Mesendoderm (in vitro differentiated cells): Measurements from ENCODE around the gene FBXO40.

Experiments
- DNase-seq: peaks from one replicate; pipeline ENCODE4 v3.0.0; 2013
- H2AK5ac ChIP-seq: 2 replicates; pipeline ENCODE4 v1.6.1; 2013; ENCODE audit warnings: low read length, inconsistent platforms
- H2BK120ac ChIP-seq: 2 replicates; pipeline ENCODE4 v1.6.1; 2013; ENCODE audit warnings: low read depth, mild to moderate bottlenecking, low read length, moderate library complexity, mixed read lengths
- H2BK15ac ChIP-seq: replicated peaks from 2 replicates; pipeline ENCODE4 v1.6.1; 2013; ENCODE audit warnings: low read depth, mild to moderate bottlenecking, moderate library complexity
- H2BK5ac ChIP-seq: 2 replicates; pipeline ENCODE4 v1.6.1; 2013; ENCODE audit warnings: low read length, inconsistent platforms
- H3K18ac ChIP-seq: 2 replicates; pipeline ENCODE4 v1.6.1; 2013; ENCODE audit warnings: mild to moderate bottlenecking, low read length, mixed read lengths
- H3K23ac ChIP-seq: one replicate; pipeline ENCODE4 v1.6.1; 2013; ENCODE audit warnings: low read length
- H3K27ac ChIP-seq: 2 replicates; pipeline ENCODE4 v1.5.1; 2013; ENCODE audit warnings: low read depth, mild to moderate bottlenecking, inconsistent platforms, low read length, moderate library complexity
- H3K27me3 ChIP-seq: 2 replicates; pipeline ENCODE4 v1.6.1; 2013; ENCODE audit warnings: low read length, control low read depth, mild to moderate bottlenecking, inconsistent platforms; ENCODE audit not compliant: insufficient read depth, poor library complexity
- H3K36me3 ChIP-seq: 2 replicates; pipeline ENCODE4 v1.6.1; 2013; ENCODE audit warnings: low read length, inconsistent platforms; ENCODE audit not compliant: control insufficient read depth, insufficient read depth
- H3K4ac ChIP-seq: one replicate; pipeline ENCODE4 v1.6.1; 2013; ENCODE audit warnings: low read depth, mild to moderate bottlenecking, low read length, moderate library complexity
- H3K4me1 ChIP-seq: 2 replicates; pipeline ENCODE4 v1.6.1; 2013; ENCODE audit warnings: low read depth, low read length, inconsistent platforms; ENCODE audit not compliant: control insufficient read depth
- H3K4me2 ChIP-seq: 2 replicates; pipeline ENCODE4 v1.6.1; 2013; ENCODE audit warnings: low read length
- H3K4me3 ChIP-seq: 2 replicates; pipeline ENCODE4 v1.5.1; 2013; ENCODE audit warnings: mild to moderate bottlenecking, low read length
- H3K56ac ChIP-seq: one replicate; pipeline ENCODE4 v1.6.1; 2013; ENCODE audit warnings: low read length
- H3K79me1 ChIP-seq: 2 replicates; pipeline ENCODE4 v1.6.1; 2013; ENCODE audit warnings: low read length, inconsistent platforms
- H3K79me2 ChIP-seq: 2 replicates; pipeline ENCODE4 v1.6.1; 2013; ENCODE audit warnings: mild to moderate bottlenecking, low read length; ENCODE audit not compliant: control insufficient read depth, insufficient read depth
- H3K9ac ChIP-seq: 2 replicates; pipeline ENCODE4 v1.6.1; 2013; ENCODE audit warnings: low read length, inconsistent platforms
- H4K5ac ChIP-seq: one replicate; pipeline ENCODE4 v1.6.1; 2013; ENCODE audit warnings: low read length
- H4K8ac ChIP-seq: one replicate; pipeline ENCODE4 v1.6.1; 2013; ENCODE audit warnings: low read depth, mild to moderate bottlenecking, control low read depth, low read length, moderate library complexity
- WGBS: extraction: QIAGEN DNeasy Blood & Tissue Kit; methylation state at CpG from one replicate; pipeline ENCODE4 v1.1.7; 2013; ENCODE audit warnings: low lambda C conversion rate, missing lambda C conversion rate; ENCODE audit not compliant: insufficient coverage; ENCODE audit errors: extremely low coverage; 5-methylcytosine and 5-hydroxymethylcytosine counted together

Gene FBXO40

GRCh38 chr3:121601212-121601812, 8.1 kb downstream of the FBXO40 start:
- Histone ChIP-seq H3K4me3 (no peak overlapping the region), H3K56ac (no peak overlapping the region), H2BK5ac (no peak overlapping the region), H4K8ac (no peak overlapping the region), H3K4me1 (no peaks in the 10 kb centered on the region), H3K9ac (no peak overlapping the region), H3K4ac (no peak overlapping the region), H3K27me3 (no peaks in the 10 kb centered on the region), H2BK15ac (no peak overlapping the region), H3K23ac (no peak overlapping the region), H2BK120ac (no peak overlapping the region), H3K18ac (no peak overlapping the region), H3K36me3 (no peaks in the 10 kb centered on the region), H3K79me1 (no peaks in the 10 kb centered on the region), H4K5ac (no peak overlapping the region), H2AK5ac (no peak overlapping the region), H3K4me2 (no peak overlapping the region), H3K27ac (no peak overlapping the region), H3K79me2 (no peaks in the 10 kb centered on the region)
- no peak for DNase-seq
- WGBS: no CpG with 5 or more reads among the region's 4 CpGs

GRCh38 chr3:121604759-121605158, 11.6 kb downstream of the FBXO40 start:
- Histone ChIP-seq H2AK5ac (no peak overlapping the region), H3K4me2 (no peak overlapping the region), H3K27ac (no peak overlapping the region), H3K9ac (no peak overlapping the region), H3K18ac (no peak overlapping the region), H4K5ac (no peak overlapping the region), H3K4ac (no peak overlapping the region), H3K36me3 (no peaks in the 10 kb centered on the region), H3K79me2 (no peaks in the 10 kb centered on the region), H3K79me1 (no peaks in the 10 kb centered on the region), H3K23ac (no peak overlapping the region), H2BK120ac (no peak overlapping the region), H2BK5ac (no peak overlapping the region), H4K8ac (no peak overlapping the region), H3K27me3 (no peaks in the 10 kb centered on the region), H3K56ac (no peak overlapping the region), H3K4me3 (no peak overlapping the region), H2BK15ac (no peak overlapping the region), H3K4me1 (no peaks in the 10 kb centered on the region)
- WGBS: no CpG with 5 or more reads among the region's 2 CpGs
- DNase-seq: no peak

DNA sequence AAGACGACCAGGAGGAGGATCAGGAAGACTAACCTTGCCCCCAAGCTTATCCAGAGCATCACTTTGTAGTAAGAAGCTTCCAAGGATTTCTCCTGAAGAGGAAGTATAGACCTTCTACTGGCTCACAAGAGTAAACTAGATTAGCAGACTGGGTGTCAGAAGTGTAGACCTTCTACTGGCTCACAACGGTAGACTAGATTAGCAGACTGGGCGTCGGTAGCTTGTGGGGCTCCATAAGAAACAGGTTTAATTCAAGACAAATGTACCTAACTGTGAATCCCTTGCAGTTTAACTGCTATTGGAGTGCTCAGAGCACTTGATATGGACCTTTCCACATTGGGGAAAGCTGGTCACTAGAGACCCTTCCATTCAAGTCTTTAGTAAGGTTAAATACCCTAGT, 12.9 kb downstream of the FBXO40 start:
- Histone ChIP-seq H3K9ac (no peak overlapping the region), H3K79me2 (no peaks in the 10 kb centered on the region), H3K4me1 (no peaks in the 10 kb centered on the region), H2BK120ac (no peak overlapping the region), H3K4ac (no peak overlapping the region), H2BK15ac (no peak overlapping the region), H2BK5ac (no peak overlapping the region), H3K36me3 (no peaks in the 10 kb centered on the region), H3K56ac (no peak overlapping the region), H2AK5ac (no peak overlapping the region), H3K23ac (no peak overlapping the region), H3K27ac (no peak overlapping the region), H3K79me1 (no peaks in the 10 kb centered on the region), H4K8ac (no peak overlapping the region), H3K4me2 (no peak overlapping the region), H3K27me3 (no peaks in the 10 kb centered on the region), H3K4me3 (no peak overlapping the region), H3K18ac (no peak overlapping the region), H4K5ac (no peak overlapping the region)
- WGBS: no CpG with 5 or more reads among the region's 4 CpGs
- DNase-seq: no peak

DNA sequence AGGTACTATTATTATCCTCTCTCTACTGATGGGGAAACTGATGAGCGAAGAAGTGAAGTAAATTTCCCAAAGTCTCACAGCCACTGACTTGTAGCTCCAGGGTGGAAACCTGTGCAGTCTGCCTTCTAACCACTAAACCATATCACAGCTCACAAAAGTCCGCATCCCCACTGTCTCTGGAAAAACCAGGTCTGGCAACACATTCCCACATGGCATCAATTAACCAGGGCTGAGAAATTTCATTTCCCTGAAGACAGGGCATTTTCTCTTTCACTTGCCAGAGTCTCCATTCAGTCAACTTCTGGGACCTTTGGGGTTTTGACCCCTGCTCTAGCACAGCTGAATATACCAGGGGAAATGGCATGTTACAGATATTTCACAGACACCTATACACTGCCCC, 26.5 kb downstream of the FBXO40 start:
- H3K27ac ChIP-seq: no peak overlapping the region
- H2BK15ac ChIP-seq: no peak overlapping the region
- no peak overlapping the region for H3K9ac ChIP-seq
- H3K23ac ChIP-seq: no peak overlapping the region
- H3K4me1 ChIP-seq: no peaks in the 10 kb centered on the region
- H3K79me1 ChIP-seq: no peaks in the 10 kb centered on the region
- no peak overlapping the region for H3K4me2 ChIP-seq
- DNase-seq: no peak
- no peaks in the 10 kb centered on the region for H3K27me3 ChIP-seq
- H2BK120ac ChIP-seq: no peak overlapping the region
- no peak overlapping the region for H4K8ac ChIP-seq
- no peak overlapping the region for H4K5ac ChIP-seq
- no peak overlapping the region for H3K4ac ChIP-seq
- no peaks in the 10 kb centered on the region for H3K79me2 ChIP-seq
- WGBS: no CpG with 5 or more reads among the region's 2 CpGs
- H2AK5ac ChIP-seq: no peak overlapping the region
- no peak overlapping the region for H3K18ac ChIP-seq
- no peak overlapping the region for H3K56ac ChIP-seq
- no peak overlapping the region for H3K4me3 ChIP-seq
- H3K36me3 ChIP-seq: no peaks in the 10 kb centered on the region
- no peak overlapping the region for H2BK5ac ChIP-seq

DNA sequence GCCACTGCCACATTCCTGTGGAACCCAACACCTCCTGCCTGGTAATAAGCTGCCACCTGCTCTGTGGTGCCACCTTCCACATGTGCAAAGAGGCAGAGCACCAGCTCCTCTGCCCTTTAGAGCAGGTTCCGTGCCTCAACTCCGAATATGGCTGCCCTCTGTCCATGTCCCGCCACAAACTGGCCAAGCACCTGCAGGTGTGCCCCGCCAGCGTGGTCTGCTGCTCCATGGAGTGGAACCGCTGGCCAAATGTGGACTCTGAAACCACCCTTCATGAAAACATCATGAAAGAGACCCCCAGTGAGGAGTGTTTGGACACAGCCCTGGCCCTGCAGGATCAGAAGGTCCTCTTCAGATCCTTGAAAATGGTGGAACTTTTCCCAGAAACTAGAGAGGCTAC, 28.3 kb downstream of the FBXO40 start:
- Histone ChIP-seq H2AK5ac (no peak overlapping the region), H3K79me1 (no peaks in the 10 kb centered on the region), H3K4me3 (no peak overlapping the region), H3K23ac (no peak overlapping the region), H3K36me3 (no peaks in the 10 kb centered on the region), H3K27me3 (no peaks in the 10 kb centered on the region), H3K4me1 (no peaks in the 10 kb centered on the region), H2BK120ac (no peak overlapping the region), H3K79me2 (no peaks in the 10 kb centered on the region), H4K5ac (no peak overlapping the region), H3K18ac (no peak overlapping the region), H3K56ac (no peak overlapping the region), H3K27ac (no peak overlapping the region), H3K9ac (no peak overlapping the region), H3K4me2 (no peak overlapping the region), H3K4ac (no peak overlapping the region), H2BK15ac (no peak overlapping the region), H2BK5ac (no peak overlapping the region), H4K8ac (no peak overlapping the region)
- WGBS: no CpG with 5 or more reads among the region's 6 CpGs
- no peak for DNase-seq

DNA sequence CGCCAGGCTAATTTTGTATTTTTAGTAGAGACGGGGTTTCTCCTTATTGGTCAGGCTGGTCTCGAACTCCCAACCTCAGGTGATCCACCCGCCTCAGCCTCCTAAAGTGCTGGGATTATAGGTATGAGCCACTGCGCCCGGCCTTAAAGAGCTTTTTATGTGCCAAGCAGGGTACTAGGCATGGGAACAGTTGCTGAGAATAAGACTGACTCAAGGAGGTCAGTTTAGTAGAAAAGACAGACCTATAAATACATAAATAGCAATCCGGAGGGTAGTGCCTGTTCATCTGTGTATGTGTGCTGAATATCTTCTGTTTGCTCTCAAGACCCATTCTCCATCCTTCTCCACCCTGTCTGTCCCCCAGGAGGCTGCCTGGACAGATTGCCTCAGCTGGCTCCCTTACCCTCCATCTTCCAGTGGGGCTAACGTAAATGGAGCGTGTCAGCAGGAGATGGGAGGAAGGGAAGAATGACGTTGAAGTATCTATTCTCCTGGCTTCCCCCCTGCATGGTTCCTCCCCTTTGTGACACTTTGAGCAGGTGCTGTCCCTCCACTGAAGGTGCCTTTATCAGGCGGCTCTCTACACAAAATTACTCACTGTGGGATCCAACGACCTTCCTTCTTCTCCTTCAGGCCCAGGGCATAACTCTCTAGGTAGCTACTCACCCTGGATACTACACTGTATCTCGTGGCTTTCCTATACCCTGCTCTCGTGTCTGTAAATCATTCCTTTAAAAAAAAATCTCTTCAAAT, 31.1 kb downstream of the FBXO40 start:
- H3K4me2 ChIP-seq: no peak overlapping the region
- DNase-seq: no peak
- no peak overlapping the region for H3K27ac ChIP-seq
- no peak overlapping the region for H3K56ac ChIP-seq
- no peak overlapping the region for H3K23ac ChIP-seq
- no peak overlapping the region for H3K4me3 ChIP-seq
- no CpG with 5 or more reads among the region's 14 CpGs for WGBS
- no peak overlapping the region for H2BK15ac ChIP-seq
- H3K18ac ChIP-seq: no peak overlapping the region
- H3K4ac ChIP-seq: no peak overlapping the region
- no peak overlapping the region for H2BK5ac ChIP-seq
- H3K36me3 ChIP-seq: no peaks in the 10 kb centered on the region
- H3K27me3 ChIP-seq: no peaks in the 10 kb centered on the region
- no peaks in the 10 kb centered on the region for H3K79me1 ChIP-seq
- H2BK120ac ChIP-seq: no peak overlapping the region
- no peak overlapping the region for H3K9ac ChIP-seq
- no peaks in the 10 kb centered on the region for H3K79me2 ChIP-seq
- no peak overlapping the region for H2AK5ac ChIP-seq
- no peak overlapping the region for H4K5ac ChIP-seq
- H3K4me1 ChIP-seq: no peaks in the 10 kb centered on the region
- no peak overlapping the region for H4K8ac ChIP-seq
